Lower leg skin (tissue), 4 donors: ENCODE data around the gene SH2D7. TPM values are rescaled to one million over a fixed set of nuclear protein-coding genes. Genes with fewer than 3 reads are reported as not detected.

ENCODE experiments used
- DNase-seq, 2 donors: peaks; one replicate each; pipeline ENCODE4 v3.0.0-alpha.2; 2019; ENCODE audit warnings: low spot score in 2 of 2
- H3K4me3 ChIP-seq: fragments of 200-600 bp; sonication (generic); 2 replicates; pipeline ENCODE4 v1.5.1; 2017; ENCODE audit warnings: mild to moderate bottlenecking, low read depth; ENCODE audit not compliant: poor library complexity, severe bottlenecking
- CTCF ChIP-seq, 3 donors: fragments of 450-650 bp; IDR thresholded peaks; one replicate each; pipeline ENCODE4 v1.5.1; 2016; ENCODE audit warnings: antibody characterized with exemption in 3 of 3, mild to moderate bottlenecking in 3 of 3, moderate library complexity in 2 of 3
- POLR2A ChIP-seq, 2 donors: fragments of 450-650 bp; IDR thresholded peaks; one replicate each; pipeline ENCODE4 v1.6.1; 2016 to 2017; ENCODE audit warnings: antibody characterized with exemption in 2 of 2, mild to moderate bottlenecking in 1 of 2, moderate library complexity in 1 of 2
- WGBS, 2 donors: methylation state at CpG; one replicate each; pipeline ENCODE4 v1.1.5; 2018; 5-methylcytosine and 5-hydroxymethylcytosine counted together
- intact Hi-C: fragments of 100-400 bp; cut with DNase I; formaldehyde crosslinking; loops from one replicate; pipeline ENCODE4 v1.15.0; 2023; ENCODE audit warnings: low total_unique reads
- total RNA-seq, 4 donors: library from RNA; depleted of rRNA; stranded (reverse); fragments of >200 nt; gene quantifications; one replicate each; pipeline ENCODE4 v1.1.0, GENCODE V29; 2016

Gene SH2D7
- total RNA-seq, 4 donors from 2014 or later = not detected

- WGBS, 2 donors = 90 to 94% methylated on average over 4 of the region's 4 CpGs
- TF ChIP-seq CTCF (IDR thresholded peaks at IDR 0.05) (no peak), POLR2A (IDR thresholded peaks at IDR 0.05) (no peak)
- DNase-seq = no peak
- intact Hi-C loops = no loop called here
- H3K4me3 ChIP-seq = no peak overlapping the region
Observed at GRCh38 chr15:78083186-78083585, 9.2 kb upstream of the SH2D7 start.

- no peak for DNase-seq
- WGBS, 2 donors = 83 to 84% methylated on average over 6 of the region's 6 CpGs
Observed at GRCh38 chr15:78083687-78084448, 8.5 kb upstream of the SH2D7 start.

GRCh38 chr15:78084449-78084750 is 8.0 kb upstream of the SH2D7 start:
- no peak overlapping the region for H3K4me3 ChIP-seq
- intact Hi-C loops = no loop called here
- WGBS, 2 donors = 67 to 79% methylated on average over 3 to 5 of the region's 5 CpGs
- DNase-seq = no peak
- TF ChIP-seq CTCF (IDR thresholded peaks at IDR 0.05) = no peak
- TF ChIP-seq POLR2A (IDR thresholded peaks at IDR 0.05) = no peak

More at GRCh38 chr15:78083687-78084448, 8.5 kb upstream of the SH2D7 start:
- no peak overlapping the region for H3K4me3 ChIP-seq
- intact Hi-C loops = no loop called here
- TF ChIP-seq POLR2A (IDR thresholded peaks at IDR 0.05) = no peak

- intact Hi-C loops = no loop called here
- no peak overlapping the region for H3K4me3 ChIP-seq
- WGBS, 2 donors = 54 to 62% methylated on average over 1 of the region's 1 CpG
Observed at GRCh38 chr15:78085928-78086327, 6.4 kb upstream of the SH2D7 start.

GRCh38 chr15:78087951-78088772 is 4.2 kb upstream of the SH2D7 start:
- no peak overlapping the region for H3K4me3 ChIP-seq
- DNase-seq = no peak
- intact Hi-C loops = no loop called here
- WGBS, 2 donors = 80% methylated on average over 12 of the region's 12 CpGs
- no peak for TF ChIP-seq POLR2A (IDR thresholded peaks at IDR 0.05)
- TF ChIP-seq CTCF (IDR thresholded peaks at IDR 0.05) = no peak

More at GRCh38 chr15:78085928-78086327, 6.4 kb upstream of the SH2D7 start:
- TF ChIP-seq CTCF (IDR thresholded peaks at IDR 0.05) = no peak
- TF ChIP-seq POLR2A (IDR thresholded peaks at IDR 0.05) = no peak
- no peak for DNase-seq

GRCh38 chr15:78088773-78089080 is 3.6 kb upstream of the SH2D7 start:
- TF ChIP-seq POLR2A (IDR thresholded peaks at IDR 0.05) = no peak
- no peak for TF ChIP-seq CTCF (IDR thresholded peaks at IDR 0.05)
- WGBS, 2 donors = 86 to 87% methylated on average over 3 of the region's 3 CpGs
- intact Hi-C loops = no loop called here

More at GRCh38 chr15:78088773-78089080, 3.6 kb upstream of the SH2D7 start:
- no peak overlapping the region for H3K4me3 ChIP-seq
- no peak for DNase-seq
